Activated CD4-positive, CD25-positive, alpha-beta regulatory T cell treated with anti-CD3 and anti-CD28 coated beads, Interleukin-2, amount 50 U/mL, for 72 hours (primary cell): ENCODE measurements around the gene TMEM33.

Experiments
- DNase-seq: peaks from one replicate; pipeline ENCODE4 v3.0.0; 2021

TMEM33 gene

DNA sequence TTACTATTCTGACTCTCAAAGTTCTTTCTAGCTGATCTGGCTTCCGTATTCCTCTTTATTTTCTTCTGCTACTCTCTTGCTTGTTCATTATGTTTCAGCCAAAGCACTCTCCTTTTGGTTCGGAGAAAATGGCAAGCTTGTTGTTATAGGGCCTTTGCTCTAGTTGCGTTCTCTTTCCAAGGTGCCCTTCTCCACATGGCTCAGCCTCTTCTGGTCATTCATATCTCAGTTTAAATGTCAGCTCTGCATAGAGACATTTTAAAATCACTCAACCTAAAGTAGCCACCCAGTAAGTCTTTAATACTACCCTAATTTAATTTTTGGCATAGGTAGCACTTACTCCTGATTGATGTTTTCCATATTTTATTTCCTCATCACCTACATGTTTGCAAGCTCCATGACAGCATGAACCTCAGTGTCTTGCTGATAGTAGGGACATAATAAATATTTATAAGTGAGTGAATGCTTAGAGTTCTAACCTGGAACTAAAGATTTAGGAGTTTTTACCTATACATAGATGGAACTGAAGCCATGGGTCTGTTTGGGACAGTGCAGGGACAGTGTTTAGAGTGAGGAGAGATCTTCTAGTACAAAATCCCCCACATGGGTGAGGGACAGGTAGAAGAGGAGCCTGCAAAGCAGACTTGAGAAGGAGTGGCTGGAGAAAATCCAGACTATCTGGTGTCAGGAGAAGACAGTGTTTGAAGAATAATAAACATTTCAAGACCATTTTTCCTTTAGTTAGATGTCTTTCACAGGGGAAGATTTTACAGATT, 73.0 kb downstream of the TMEM33 start:
- no peak for DNase-seq
